ENCODE measurements around the gene ST3GAL5.

Gene ST3GAL5

GRCh38 chr2:85867556-85868292, 21.1 kb downstream of the ST3GAL5 start:
- Histone ChIP-seq H3K9me3 (ENCODE audit: insufficient read depth, low read length, severe bottlenecking) (no peaks in the 10 kb centered on the region), H3K27me3 (ENCODE audit: insufficient read depth, low read length, poor library complexity) (no peaks in the 10 kb centered on the region), H3K4me3 (ENCODE audit: low read depth in 1 of 2, low read length in 2 of 2) (no peak overlapping the region), H3K4me1 (ENCODE audit: insufficient read depth, low read length) (peaks cover 7% of the 10 kb centered on the region; the same call in 1 of the 2 replicates), H3K27ac (ENCODE audit: low read length) (no peak overlapping the region), H3K36me3 (ENCODE audit: insufficient read depth, low read length) (peaks cover 8% of the 10 kb centered on the region), H3K4me2 (ENCODE audit: insufficient read depth, low read length) (no peak overlapping the region), H3K9ac (ENCODE audit: low read depth, low read length) (no peak overlapping the region), H4K20me1 (ENCODE audit: insufficient read depth, low read length) (peaks cover 2% of the 10 kb centered on the region; the same call in 1 of the 2 replicates), H3K79me2 (ENCODE audit: insufficient read depth, low read length) (peaks cover 39% of the 10 kb centered on the region), H2AFZ (ENCODE audit: low read depth, low read length) (no peak overlapping the region)
- DNase-seq, result no peak
- TF ChIP-seq EZH2 (IDR thresholded peaks at IDR 0.05; ENCODE audit: borderline replicate concordance, low read depth, low read length, severe bottlenecking), result no peak
- no peak for TF ChIP-seq CTCF (IDR thresholded peaks at IDR 0.05; ENCODE audit: borderline replicate concordance, extremely low read depth, low read length, poor library complexity, severe bottlenecking)
- no peak for ATAC-seq (ENCODE audit: insufficient read depth, low read depth)

GRCh38 chr2:85867121-85867520, 21.7 kb downstream of the ST3GAL5 start:
- TF ChIP-seq CTCF (IDR thresholded peaks at IDR 0.05; ENCODE audit: borderline replicate concordance, extremely low read depth, low read length, poor library complexity, severe bottlenecking) (no peak), EZH2 (IDR thresholded peaks at IDR 0.05; ENCODE audit: borderline replicate concordance, low read depth, low read length, severe bottlenecking) (no peak)
- H3K4me3 ChIP-seq (ENCODE audit: low read depth in 1 of 2, low read length in 2 of 2), result no peak overlapping the region
- no peak overlapping the region for H2AFZ ChIP-seq (ENCODE audit: low read depth, low read length)
- H3K4me1 ChIP-seq (ENCODE audit: insufficient read depth, low read length), result peaks cover 7% of the 10 kb centered on the region; the same call in 1 of the 2 replicates
- H3K79me2 ChIP-seq (ENCODE audit: insufficient read depth, low read length), result peaks cover 36% of the 10 kb centered on the region
- no peak overlapping the region for H3K27ac ChIP-seq (ENCODE audit: low read length)
- DNase-seq (no peak), ATAC-seq (ENCODE audit: insufficient read depth, low read depth) (no peak)
- peaks cover 11% of the 10 kb centered on the region for H3K36me3 ChIP-seq (ENCODE audit: insufficient read depth, low read length)
- H4K20me1 ChIP-seq (ENCODE audit: insufficient read depth, low read length), result no peaks in the 10 kb centered on the region; the same call in 1 of the 2 replicates
- no peaks in the 10 kb centered on the region for H3K27me3 ChIP-seq (ENCODE audit: insufficient read depth, low read length, poor library complexity)
- no peaks in the 10 kb centered on the region for H3K9me3 ChIP-seq (ENCODE audit: insufficient read depth, low read length, severe bottlenecking)
- H3K9ac ChIP-seq (ENCODE audit: low read depth, low read length), result no peak overlapping the region
- no peak overlapping the region for H3K4me2 ChIP-seq (ENCODE audit: insufficient read depth, low read length)

- Histone ChIP-seq H3K79me2 (ENCODE audit: insufficient read depth, low read length) (peaks cover 27% of the 10 kb centered on the region), H2AFZ (ENCODE audit: low read depth, low read length) (no peak overlapping the region), H3K4me2 (ENCODE audit: insufficient read depth, low read length) (no peak overlapping the region), H3K27me3 (ENCODE audit: insufficient read depth, low read length, poor library complexity) (no peaks in the 10 kb centered on the region), H3K4me3 (ENCODE audit: low read depth in 1 of 2, low read length in 2 of 2) (no peak overlapping the region), H3K4me1 (ENCODE audit: insufficient read depth, low read length) (peaks cover 7% of the 10 kb centered on the region; the same call in 1 of the 2 replicates), H3K9ac (ENCODE audit: low read depth, low read length) (no peak overlapping the region), H3K9me3 (ENCODE audit: insufficient read depth, low read length, severe bottlenecking) (no peaks in the 10 kb centered on the region), H3K36me3 (ENCODE audit: insufficient read depth, low read length) (peaks cover 14% of the 10 kb centered on the region), H3K27ac (ENCODE audit: low read length) (no peak overlapping the region), H4K20me1 (ENCODE audit: insufficient read depth, low read length) (no peaks in the 10 kb centered on the region; the same call in 1 of the 2 replicates)
- ATAC-seq (ENCODE audit: insufficient read depth, low read depth) (no peak), DNase-seq (no peak)
- no peak for TF ChIP-seq EZH2 (IDR thresholded peaks at IDR 0.05; ENCODE audit: borderline replicate concordance, low read depth, low read length, severe bottlenecking)
- TF ChIP-seq CTCF (IDR thresholded peaks at IDR 0.05; ENCODE audit: borderline replicate concordance, extremely low read depth, low read length, poor library complexity, severe bottlenecking), result no peak
Observed at GRCh38 chr2:85866165-85866659, 22.6 kb downstream of the ST3GAL5 start.
